SK-N-SH (cell line): ENCODE results near the gene RABIF. TPM values are rescaled to one million over a fixed set of nuclear protein-coding genes. Genes with fewer than 3 reads are reported as not detected.

ENCODE experiments used
- polyA plus RNA-seq, 3 experiments: library from polyadenylated mRNA; depleted of rRNA; stranded (reverse); fragments of >200 nt; gene quantifications; 2 replicates each; pipeline ENCODE4 v1.2.3, GENCODE V29; 2012
- small RNA-seq, 7 experiments: library from RNA; depleted of rRNA; stranded (forward); fragments of <200 nt; gene quantifications; one replicate each; pipeline ENCODE3, GENCODE V24; 2012

The RABIF gene
- polyA plus RNA-seq, 1 of the 3 experiments (the other 2 are of a cell fraction), result 10.7 TPM

Small RNA genes lying within 50 kb of the gene (small RNA-seq; reads per million reads assigned to genes)
- 0 reads per million in 7 experiments for gene RF00019

Other genes with a start within 250 kb of the RABIF start
- 0.03 and 0.05 TPM in 2 replicates for gene SYT2, start 178.7 kb downstream of the RABIF start, polyA plus RNA-seq (2012; rRNA removed)
- 21.7 and 25.1 TPM in 2 replicates for gene KDM5B, start 80.7 kb downstream of the RABIF start, polyA plus RNA-seq (2012; rRNA removed)
- gene PCAT6, start 78.2 kb downstream of the RABIF start, polyA plus RNA-seq (2012; rRNA removed), result 5.1 and 6.9 TPM in 2 replicates
- gene KLHL12, start 38.1 kb upstream of the RABIF start, polyA plus RNA-seq (2012; rRNA removed), result 22.6 and 33.0 TPM in 2 replicates
- gene ADIPOR1, start 69.2 kb upstream of the RABIF start, polyA plus RNA-seq (2012; rRNA removed), result 82.2 and 125 TPM in 2 replicates
- gene CYB5R1, start 78.1 kb upstream of the RABIF start, polyA plus RNA-seq (2012; rRNA removed), result 27.5 and 29.1 TPM in 2 replicates
- 47.9 and 62.2 TPM in 2 replicates for gene TMEM183A, start 118.2 kb upstream of the RABIF start, polyA plus RNA-seq (2012; rRNA removed)
- gene PPFIA4, start 137.3 kb upstream of the RABIF start, polyA plus RNA-seq (2012; rRNA removed), result 4.4 and 5.5 TPM in 2 replicates
- not detected in 2 replicates for gene MYOG, start 196.9 kb upstream of the RABIF start, polyA plus RNA-seq (2012; rRNA removed)
- 3.2 and 4.8 TPM in 2 replicates for gene ADORA1, start 238.6 kb upstream of the RABIF start, polyA plus RNA-seq (2012; rRNA removed)